Left ventricle myocardium inferior (tissue), 1 donor: Measurements from ENCODE around the gene CCDC142. TPM values are rescaled to one million over a fixed set of nuclear protein-coding genes. Genes with fewer than 3 reads are reported as not detected.

Experiments used
- DNase-seq: peaks from one replicate; pipeline ENCODE4 v3.0.0-alpha.2; 2020
- H3K27ac ChIP-seq: fragments of 200-600 bp; replicated peaks from 2 replicates; pipeline ENCODE4 v1.8.0; 2021
- H3K27me3 ChIP-seq: fragments of 200-600 bp; 2 replicates; pipeline ENCODE4 v1.8.0; 2021; ENCODE audit warnings: low read depth
- H3K36me3 ChIP-seq: fragments of 200-600 bp; 2 replicates; pipeline ENCODE4 v1.8.0; 2021
- H3K4me1 ChIP-seq: fragments of 200-600 bp; 2 replicates; pipeline ENCODE4 v1.8.0; 2021
- H3K4me3 ChIP-seq: fragments of 200-600 bp; 2 replicates; pipeline ENCODE4 v1.8.0; 2021; ENCODE audit warnings: mild to moderate bottlenecking, moderate library complexity
- H3K9me3 ChIP-seq: fragments of 200-600 bp; replicated peaks from 2 replicates; pipeline ENCODE4 v1.8.0; 2021
- intact Hi-C: fragments of 100-400 bp; cut with micrococcal nuclease; formaldehyde crosslinking; loops from one replicate; pipeline ENCODE4 v1.11.0; 2022
- total RNA-seq: library from RNA; stranded (reverse); fragmentation: NEBNext Ultra II Directional; extraction: Animal tissue kit (Norgen Biotek cat#: 25700); gene quantifications from one replicate; pipeline ENCODE4 v1.2.1, GENCODE V29; 2021
- TF ChIP-seq, protein P1 (sequence below): fragments of 200-600 bp; IDR thresholded peaks from 2 replicates; pipeline ENCODE4 v1.8.0; 2021; ENCODE audit warnings: antibody characterized with exemption, mild to moderate bottlenecking, borderline replicate concordance
- donor health status: DM: no; HTN: yes; CAD: no; lungs with severe emphysema.

CCDC142 gene
- total RNA-seq, 1 donor from 2014 or later, result 5.6 TPM

- TF ChIP-seq, protein P1, sequence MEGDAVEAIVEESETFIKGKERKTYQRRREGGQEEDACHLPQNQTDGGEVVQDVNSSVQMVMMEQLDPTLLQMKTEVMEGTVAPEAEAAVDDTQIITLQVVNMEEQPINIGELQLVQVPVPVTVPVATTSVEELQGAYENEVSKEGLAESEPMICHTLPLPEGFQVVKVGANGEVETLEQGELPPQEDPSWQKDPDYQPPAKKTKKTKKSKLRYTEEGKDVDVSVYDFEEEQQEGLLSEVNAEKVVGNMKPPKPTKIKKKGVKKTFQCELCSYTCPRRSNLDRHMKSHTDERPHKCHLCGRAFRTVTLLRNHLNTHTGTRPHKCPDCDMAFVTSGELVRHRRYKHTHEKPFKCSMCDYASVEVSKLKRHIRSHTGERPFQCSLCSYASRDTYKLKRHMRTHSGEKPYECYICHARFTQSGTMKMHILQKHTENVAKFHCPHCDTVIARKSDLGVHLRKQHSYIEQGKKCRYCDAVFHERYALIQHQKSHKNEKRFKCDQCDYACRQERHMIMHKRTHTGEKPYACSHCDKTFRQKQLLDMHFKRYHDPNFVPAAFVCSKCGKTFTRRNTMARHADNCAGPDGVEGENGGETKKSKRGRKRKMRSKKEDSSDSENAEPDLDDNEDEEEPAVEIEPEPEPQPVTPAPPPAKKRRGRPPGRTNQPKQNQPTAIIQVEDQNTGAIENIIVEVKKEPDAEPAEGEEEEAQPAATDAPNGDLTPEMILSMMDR, result no peak
- H3K27me3 ChIP-seq, result peaks cover 16% of the 10 kb centered on the region
- no peak within 1 kb of the TSS for H3K27ac ChIP-seq
- H3K36me3 ChIP-seq, result peaks cover 30% of the 10 kb centered on the region
- H3K4me1 ChIP-seq, result peaks cover 33% of the 10 kb centered on the region
- no peak for DNase-seq
- H3K9me3 ChIP-seq, result no peaks in the 10 kb centered on the region
- H3K4me3 ChIP-seq, result no peak within 1 kb of the TSS
- intact Hi-C loops, result no loop called here
These were observed 43.2 kb upstream of the CCDC142 start, which contains the start of gene DQX1 for GRCh38 chr2:74525717-74526648. Gene DQX1, minus strand, starts transcription at chr2:74526231. Its CDS starts 502 bp downstream, at chr2:74525729.

DNA sequence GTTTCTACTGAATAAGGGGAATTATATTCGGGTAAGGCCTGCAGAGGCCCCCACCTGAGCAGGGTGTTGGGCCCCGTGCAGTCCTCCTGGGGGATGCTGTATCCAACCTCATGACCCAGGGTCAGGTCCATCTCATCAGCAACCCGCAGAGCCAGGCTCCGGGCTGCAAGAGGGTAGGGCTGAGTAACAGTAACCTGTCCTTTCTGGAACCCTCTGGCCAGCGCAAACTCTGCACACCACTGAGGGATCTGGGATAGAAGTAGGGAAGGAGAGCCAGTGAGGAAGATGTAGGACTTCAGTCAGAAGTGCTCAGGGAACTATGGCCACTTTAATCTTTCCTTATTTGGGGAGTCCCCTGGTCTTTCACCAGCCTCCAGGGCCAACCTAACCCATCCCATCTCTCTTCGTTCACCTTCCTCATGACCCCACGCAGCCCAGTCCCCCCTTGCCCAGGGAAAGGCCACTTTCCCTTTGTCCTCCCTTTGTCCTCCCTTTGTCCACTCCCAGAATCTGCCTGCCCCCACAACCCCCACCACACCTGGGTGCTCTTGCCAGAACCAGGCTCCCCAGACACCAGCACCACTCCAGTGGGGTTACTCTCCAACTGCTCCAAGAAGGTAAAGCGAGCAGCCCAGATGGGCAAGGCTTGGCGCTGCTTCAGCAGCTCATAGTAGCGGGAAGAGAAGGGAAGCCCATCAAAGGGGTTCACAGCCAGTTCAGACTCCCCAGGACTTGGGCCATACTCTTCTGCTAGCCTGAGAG lies 42.3 kb upstream of the CCDC142 start:
- H3K4me1 ChIP-seq, result peaks cover 24% of the 10 kb centered on the region
- H3K27me3 ChIP-seq, result peaks cover 25% of the 10 kb centered on the region
- H3K4me3 ChIP-seq, result no peak overlapping the region
- no peaks in the 10 kb centered on the region for H3K9me3 ChIP-seq
- TF ChIP-seq, protein P1, result no peak
- no peak for DNase-seq
- intact Hi-C loops, result no loop called here
- no peak overlapping the region for H3K27ac ChIP-seq
- peaks cover 30% of the 10 kb centered on the region for H3K36me3 ChIP-seq

- Histone ChIP-seq H3K27me3 (peaks cover 36% of the 10 kb centered on the region), H3K36me3 (peaks cover 30% of the 10 kb centered on the region), H3K27ac (no peak overlapping the region), H3K4me1 (peaks cover 16% of the 10 kb centered on the region), H3K9me3 (no peaks in the 10 kb centered on the region), H3K4me3 (no peak overlapping the region)
- intact Hi-C loops, result no loop called here
- DNase-seq, result no peak
- TF ChIP-seq, protein P1, result no peak
These were observed 41.2 kb upstream of the CCDC142 start for GRCh38 chr2:74524005-74524404.

DNA sequence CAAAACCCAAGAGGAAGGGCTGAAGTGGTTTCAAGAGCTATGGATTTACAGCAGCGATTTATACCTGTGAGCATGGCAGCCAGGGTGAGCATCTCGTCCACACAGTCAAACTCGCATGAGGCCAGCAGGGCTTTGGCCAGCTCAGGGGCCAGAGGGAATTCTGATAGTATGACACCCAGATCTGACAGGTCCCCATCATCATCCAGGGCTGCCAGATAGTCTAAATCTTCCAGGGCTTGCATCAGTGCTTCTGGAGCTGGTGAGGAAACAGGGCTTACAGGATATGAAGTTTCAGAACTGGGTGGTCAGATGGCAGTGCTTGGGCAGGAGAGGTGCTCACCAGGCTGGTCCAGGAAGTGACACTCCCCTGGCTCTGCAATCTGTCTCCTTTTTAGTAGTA lies 39.7 kb upstream of the CCDC142 start:
- TF ChIP-seq, protein P1, result no peak
- no peak for DNase-seq
- peaks cover 21% of the 10 kb centered on the region for H3K36me3 ChIP-seq
- H3K4me1 ChIP-seq, result peaks cover 1% of the 10 kb centered on the region
- peaks cover 51% of the 10 kb centered on the region for H3K27me3 ChIP-seq
- intact Hi-C loops, result no loop called here
- no peaks in the 10 kb centered on the region for H3K9me3 ChIP-seq
- H3K4me3 ChIP-seq, result no peak overlapping the region
- H3K27ac ChIP-seq, result no peak overlapping the region

DNA sequence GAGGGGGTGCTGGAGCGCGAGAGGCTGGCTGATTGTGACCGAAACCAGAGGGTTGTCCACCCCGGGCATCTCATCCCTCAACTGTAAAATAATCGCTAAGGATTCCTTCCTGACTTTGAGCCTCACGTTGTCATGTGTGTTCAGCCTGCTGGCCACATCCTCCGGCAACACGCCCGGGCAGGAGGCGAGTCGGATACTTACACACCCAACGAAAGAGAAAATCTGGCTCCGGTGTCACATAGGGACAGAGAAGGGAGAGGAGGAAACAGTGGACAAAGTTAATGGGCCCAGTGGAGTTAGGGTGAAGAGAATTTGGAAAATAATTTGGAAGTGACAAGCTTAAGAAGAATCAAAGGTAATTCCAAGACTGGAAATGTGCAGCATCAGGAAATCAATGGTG lies 33.9 kb upstream of the CCDC142 start:
- no peaks in the 10 kb centered on the region for H3K9me3 ChIP-seq
- TF ChIP-seq, protein P1, result no peak
- intact Hi-C loops, result no loop called here
- no peaks in the 10 kb centered on the region for H3K36me3 ChIP-seq
- H3K27ac ChIP-seq, result no peak overlapping the region
- H3K4me3 ChIP-seq, result peak overlapping the region; percentile 64
- peaks cover 35% of the 10 kb centered on the region for H3K4me1 ChIP-seq
- peaks cover 98% of the 10 kb centered on the region for H3K27me3 ChIP-seq
- no peak for DNase-seq
